K562 (cell line): ENCODE results near the gene ZBTB24. TPM values are rescaled to one million over a fixed set of nuclear protein-coding genes. Genes with fewer than 3 reads are reported as not detected.
A peak's percentile ranks its signal among the peaks of the same experiment; 100 is the strongest.

Source experiments
- ATAC-seq: fragments of 200-7000 bp; cut with Tn5 transposase; 3 replicates; pipeline ENCODE4 v1.9.1; 2020; ENCODE audit warnings: moderate library complexity
- BruUV-seq: library from RNA; stranded (reverse); fragments of 400-500 nt; replicated peaks from 2 replicates; lab custom pipeline; 2021; lab: Mats Ljungman, UMichigan
- CTCF ChIA-PET: fragments of 300-600 bp; formaldehyde crosslinking; extraction: SDS; loops from one replicate; lab custom pipeline; 2021; ENCODE audit warnings: low intra/inter-chr PET ratio; lab: Yijun Ruan, JAX
- POLR2A ChIA-PET: fragments of 300-600, 350-650 bp; sonication (Branson Sonifier 250); formaldehyde crosslinking; extraction: SDS; loops from one replicate; lab custom pipeline; 2021; ENCODE audit warnings: antibody characterized with exemption, inconsistent platforms; lab: Yijun Ruan, JAX
- DNase-seq, 4 experiments: peaks; one replicate each; pipeline versions ENCODE4 v3.0.0 to v3.0.0-alpha.2; 2011 to 2018; ENCODE audit warnings: low spot score in 3 of 4, mixed read lengths in 3 of 4; ENCODE audit errors: extremely low read depth in 1 of 4
- FAIRE-seq: peaks from 2 replicates; lab custom pipeline; 2011; peaks lifted over from hg19 to GRCh38; lab: Jason Lieb, UNC
- H2AFZ ChIP-seq: 2 replicates; pipeline ENCODE4 v1.6.0; 2011; ENCODE audit warnings: low read depth, low read length, control low read depth, inconsistent platforms
- H3K27ac ChIP-seq: fragments of 200-600 bp; 3 replicates; pipeline ENCODE4 v1.8.0; 2011; ENCODE audit warnings: low read depth, mild to moderate bottlenecking, control low read depth, inconsistent platforms, low read length, moderate library complexity, mixed read lengths; ENCODE audit errors: extremely low read depth
- H3K27me3 ChIP-seq, 2 experiments: fragments of 300-600 bp in 1 of 2; 2 replicates in 1 of 2; 3 replicates in 1 of 2; pipeline versions ENCODE4 v1.6.0 to v1.8.0; 2011; ENCODE audit warnings: inconsistent platforms in 2 of 2, low read length in 2 of 2, mild to moderate bottlenecking in 1 of 2, mixed read lengths in 1 of 2, moderate library complexity in 1 of 2; ENCODE audit not compliant: control insufficient read depth in 2 of 2, insufficient read depth in 2 of 2
- H3K36me3 ChIP-seq: fragments of 300-600 bp; 3 replicates; pipeline ENCODE4 v1.8.0; 2011; ENCODE audit warnings: mild to moderate bottlenecking, low read length, inconsistent platforms; ENCODE audit not compliant: control insufficient read depth, insufficient read depth
- H3K4me1 ChIP-seq, 2 experiments: fragments of 200-600 bp in 1 of 2; replicated peaks in 1 of 2; 2 replicates in 1 of 2; 3 replicates in 1 of 2; pipeline versions ENCODE4 v1.5.1 to v1.8.0; 2011; ENCODE audit warnings: inconsistent platforms in 2 of 2, low read length in 2 of 2, mild to moderate bottlenecking in 1 of 2, mixed read lengths in 1 of 2, moderate library complexity in 1 of 2; ENCODE audit not compliant: control insufficient read depth in 2 of 2, insufficient read depth in 2 of 2
- H3K4me2 ChIP-seq: 2 replicates; pipeline ENCODE4 v1.6.1; 2011; ENCODE audit warnings: low read length, control low read depth, inconsistent platforms, mixed read lengths; ENCODE audit not compliant: insufficient read depth
- H3K4me3 ChIP-seq: fragments of 200-600 bp; sonication (generic), shearing (Covaris generic); 2 replicates; pipeline ENCODE4 v1.5.1; 2016; ENCODE audit warnings: control low read depth, inconsistent platforms
- H3K79me2 ChIP-seq: fragments of 200-600 bp; 3 replicates; pipeline ENCODE4 v1.8.0; 2011; ENCODE audit warnings: low read length, inconsistent platforms; ENCODE audit not compliant: control insufficient read depth, insufficient read depth
- H3K9ac ChIP-seq, 2 experiments: 2 replicates each; pipeline versions ENCODE4 v1.6.0 to v1.6.1; 2011; ENCODE audit warnings: low read depth in 2 of 2, low read length in 2 of 2, control low read depth in 1 of 2, inconsistent platforms in 1 of 2, mild to moderate bottlenecking in 1 of 2, mixed read lengths in 1 of 2; ENCODE audit not compliant: insufficient read depth in 1 of 2
- H3K9me1 ChIP-seq: one replicate; pipeline ENCODE4 v1.6.0; 2011; ENCODE audit warnings: inconsistent platforms, mild to moderate bottlenecking, low read length, moderate library complexity; ENCODE audit not compliant: control insufficient read depth, insufficient read depth
- H3K9me3 ChIP-seq: replicated peaks from 2 replicates; pipeline ENCODE4 v1.5.1; 2011; ENCODE audit warnings: low read depth, low read length, inconsistent platforms; ENCODE audit not compliant: control insufficient read depth, insufficient read depth
- H4K20me1 ChIP-seq: replicated peaks from 2 replicates; pipeline ENCODE4 v1.6.1; 2011; ENCODE audit warnings: low read length, inconsistent platforms, mixed read lengths; ENCODE audit not compliant: control insufficient read depth, insufficient read depth
- BRF1 ChIP-seq: IDR thresholded peaks from 3 replicates; pipeline ENCODE4 v1.6.1; 2011; ENCODE audit warnings: borderline replicate concordance, mild to moderate bottlenecking; ENCODE audit not compliant: insufficient read length; ENCODE audit errors: extremely low read depth
- CBX3 ChIP-seq, 2 experiments: IDR thresholded peaks; 1 replicate in 1 of 2; 2 replicates in 1 of 2; pipeline ENCODE4 v1.6.1; 2012; ENCODE audit warnings: inconsistent platforms in 2 of 2, low read length in 2 of 2, borderline replicate concordance in 1 of 2, control low read depth in 1 of 2
- DNMT1 ChIP-seq: fragments of 450-650 bp; IDR thresholded peaks from 2 replicates; pipeline ENCODE4 v1.6.1; 2016; ENCODE audit warnings: antibody characterized with exemption, mild to moderate bottlenecking
- EP300 ChIP-seq: IDR thresholded peaks from 2 replicates; pipeline ENCODE4 v1.6.1; 2012; ENCODE audit warnings: low read length, improper control_type of control experiment
- FOXA3 ChIP-seq, 2 experiments: fragments of 450-650 bp in 1 of 2; sonication (generic) in 1 of 2; formaldehyde crosslinking; IDR thresholded peaks in 1 of 2; conservative IDR thresholded peaks in 1 of 2; 2 replicates each; pipeline versions ENCODE4 v1.4.0 to v1.8.0; 2020 to 2022; ENCODE audit warnings: mild to moderate bottlenecking in 2 of 2, missing genetic modification reagents in 1 of 2
- POLR2AphosphoS2 ChIP-seq: IDR thresholded peaks from 2 replicates; pipeline ENCODE4 v1.6.1; 2012; ENCODE audit warnings: low read length, improper control_type of control experiment
- POLR2G ChIP-seq: fragments of 200-400 bp; formaldehyde crosslinking; IDR thresholded peaks from 2 replicates; pipeline ENCODE4 v1.6.1; 2017; ENCODE audit warnings: low read depth, mild to moderate bottlenecking, antibody characterized with exemption, low read length, moderate library complexity
- TEAD1 ChIP-seq, 2 experiments: fragments of 450-650 bp in 1 of 2; sonication (generic) in 1 of 2; formaldehyde crosslinking; IDR thresholded peaks; 2 replicates each; pipeline versions ENCODE4 v1.4.0 to v1.8.0; 2020 to 2022; ENCODE audit warnings: mild to moderate bottlenecking in 2 of 2, missing genetic modification reagents in 1 of 2
- THRAP3 ChIP-seq: fragments of 450-650 bp; IDR thresholded peaks from 2 replicates; pipeline ENCODE4 v1.6.1; 2016; ENCODE audit warnings: mild to moderate bottlenecking, inconsistent platforms, borderline replicate concordance
- ZNF518B ChIP-seq: fragments of 250-450 bp; sonication (Bioruptor Pico); IDR thresholded peaks from 2 replicates; pipeline ENCODE4 v1.5.0; 2021; ENCODE audit warnings: mild to moderate bottlenecking, moderate library complexity
- ZNF740 ChIP-seq, 3 experiments: fragments of 200-800 bp in 1 of 3; sonication (Bioruptor generic) in 1 of 3; sonication (generic) in 1 of 3; formaldehyde crosslinking in 1 of 3; IDR thresholded peaks; 2 replicates each; pipeline versions ENCODE4 v1.6.1 to v1.8.0; 2016 to 2022; ENCODE audit warnings: mild to moderate bottlenecking in 2 of 3, missing compliant biosample characterization in 2 of 3, missing genetic modification characterization in 2 of 3, missing genetic modification reagents in 1 of 3
- whole genome bisulfite sequencing: fragments of 100-300 bp; shearing (Covaris generic); methylation state at CpG from one replicate; pipeline ENCODE4 v1.1.6; 2016; ENCODE audit warnings: low coverage, mixed read lengths; ENCODE audit not compliant: insufficient coverage; ENCODE audit errors: missing lambda C conversion rate; 5-methylcytosine and 5-hydroxymethylcytosine counted together
- in situ Hi-C: fragments of 300-500 bp; cut with MboI; formaldehyde crosslinking; loops from 4 replicates; pipeline ENCODE4 v1.15.0; 2018; ENCODE audit warnings: inconsistent platforms, mixed read lengths
- intact Hi-C: fragments of 100-400 bp; cut with micrococcal nuclease; formaldehyde crosslinking; loops from 2 replicates; pipeline ENCODE4 v1.14.2; 2022
- polyA plus RNA-seq, 8 experiments: library from polyadenylated mRNA; depleted of rRNA in 4 of 8; stranded (reverse) in 5 of 8; unstranded in 3 of 8; fragments of >200 nt; fragmentation: Nextera tagmentation in 2 of 8; fragmentation: Illumina TruSeq in 1 of 8; extraction: Ambion mirVana in 2 of 8; extraction: Trizol in 1 of 8; gene quantifications; 2 replicates each; pipeline versions ENCODE4 v1.2.1 to v1.2.3, GENCODE V29; 2011 to 2014; ENCODE audit warnings: inconsistent platforms in 1 of 8, missing spikeins in 1 of 8
- total RNA-seq, 7 experiments: library from RNA; depleted of rRNA in 6 of 7; stranded (reverse); fragments of >200 nt in 6 of 7; fragmentation: Illumina TruSeq in 2 of 7; extraction: Trizol in 2 of 7; gene quantifications; 2 replicates each; pipeline versions ENCODE4 v1.2.1 to v1.2.3, GENCODE V29; 2011 to 2021; ENCODE audit warnings: low replicate concordance in 1 of 7
- TF ChIP-seq, protein P1 (sequence below), 2 experiments: fragments of 450-650 bp in 1 of 2; sonication (generic) in 1 of 2; formaldehyde crosslinking; conservative IDR thresholded peaks; 2 replicates each; pipeline versions ENCODE4 v1.4.0 to v1.8.1; 2020 to 2022; ENCODE audit warnings: mild to moderate bottlenecking in 1 of 2, missing genetic modification reagents in 1 of 2
- TF ChIP-seq, protein P2 (sequence below): sonication (generic); formaldehyde crosslinking; IDR thresholded peaks from 2 replicates; pipeline ENCODE4 v1.9.0; 2022; ENCODE audit warnings: mild to moderate bottlenecking, missing genetic modification reagents

ZBTB24 gene
- total and polyA plus RNA-seq, 9 of the 15 experiments (the other 6 are each of a cell fraction or from before 2014, with no cell fraction given) = 2.0 to 16.7 (median 8.3) TPM

- TF ChIP-seq ZNF740 (CRISPR knock-in tag; IDR thresholded peaks at IDR 0.05) = peak; percentile 66; the same call in 1 of the 2 replicates
- TF ChIP-seq ZNF740 (tag; IDR thresholded peaks at IDR 0.05) = no peak
- TF ChIP-seq CBX3 (IDR thresholded peaks at IDR 0.05; ENCODE audit: borderline replicate concordance in 1 of 2, low read length in 2 of 2) = no peak
- no peak for TF ChIP-seq EP300
- TF ChIP-seq, protein P1, sequence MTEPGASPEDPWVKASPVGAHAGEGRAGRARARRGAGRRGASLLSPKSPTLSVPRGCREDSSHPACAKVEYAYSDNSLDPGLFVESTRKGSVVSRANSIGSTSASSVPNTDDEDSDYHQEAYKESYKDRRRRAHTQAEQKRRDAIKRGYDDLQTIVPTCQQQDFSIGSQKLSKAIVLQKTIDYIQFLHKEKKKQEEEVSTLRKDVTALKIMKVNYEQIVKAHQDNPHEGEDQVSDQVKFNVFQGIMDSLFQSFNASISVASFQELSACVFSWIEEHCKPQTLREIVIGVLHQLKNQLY (CRISPR knock-in tag; conservative IDR thresholded peaks at IDR 0.05) = no peak
Measured at GRCh38 chr6:109447878-109448555, 35.0 kb downstream of the ZBTB24 start (continued).

GRCh38 chr6:109447087-109447486 lies 35.9 kb downstream of the ZBTB24 start:
- ATAC-seq = no peak
- no TSS peak for BruUV-seq
- 76% methylated on average over 10 of the region's 10 CpGs for WGBS
- in situ Hi-C loops (no loop called here), intact Hi-C loops (no loop called here)
- no peak overlapping the region for H3K4me3 ChIP-seq
- peaks cover 6% of the 10 kb centered on the region for H3K79me2 ChIP-seq
- H3K27me3 ChIP-seq = no peaks in the 10 kb centered on the region
- ChIA-PET POLR2A (interaction anchor here (0.9 to 9.8 kb wide), 4 partner anchors 7 to 64 kb away, joined by 3 to 92 read pairs (median 4); partner anchors contain the start of genes CD164 and MICAL1), CTCF (no interaction called here)
- no peaks in the 10 kb centered on the region for H3K9me3 ChIP-seq
- no peaks in the 10 kb centered on the region for H4K20me1 ChIP-seq
- no peak overlapping the region for H2AFZ ChIP-seq
- H3K36me3 ChIP-seq = peaks cover 48% of the 10 kb centered on the region
- no peak for DNase-seq
- no peak overlapping the region for H3K27ac ChIP-seq
- peaks cover 14 to 42% of the 10 kb centered on the region in 2 experiments; a peak in 4 of 5 replicates for H3K4me1 ChIP-seq
- FAIRE-seq = no peak
- peak overlapping the region in 1 of 2 experiments; percentile 37; a peak in 1 of 4 replicates for H3K9ac ChIP-seq
- H3K4me2 ChIP-seq = no peak overlapping the region
- H3K9me1 ChIP-seq = no peaks in the 10 kb centered on the region
- TF ChIP-seq, protein P2, sequence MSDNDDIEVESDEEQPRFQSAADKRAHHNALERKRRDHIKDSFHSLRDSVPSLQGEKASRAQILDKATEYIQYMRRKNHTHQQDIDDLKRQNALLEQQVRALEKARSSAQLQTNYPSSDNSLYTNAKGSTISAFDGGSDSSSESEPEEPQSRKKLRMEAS = peak; percentile 24; the same call in 1 of the 2 replicates
- TF ChIP-seq BRF1 = no peak
- no peak for TF ChIP-seq DNMT1
- TF ChIP-seq FOXA3 (CRISPR knock-in tag; conservative IDR thresholded peaks at IDR 0.05 in 1 of 2, IDR thresholded peaks at IDR 0.05 in 1 of 2) = peak in 1 of 2 experiments; percentile 35; a peak in 1 of 4 replicates
- no peak for TF ChIP-seq ZNF518B (CRISPR knock-in tag)
- no peak for TF ChIP-seq TEAD1 (CRISPR knock-in tag; IDR thresholded peaks at IDR 0.05)
- TF ChIP-seq POLR2G = peak; percentile 64
- TF ChIP-seq POLR2AphosphoS2 = 0 out of 2 replicates have a peak, but pooled peaks have one; percentile 10
- no peak for TF ChIP-seq THRAP3
